ENCODE measurements around the gene CRYBA2. TPM values are rescaled to one million over a fixed set of nuclear protein-coding genes. Genes with fewer than 3 reads are reported as not detected.

The CRYBA2 gene
- total and polyA plus RNA-seq, 9 of the 15 experiments (the other 6 are each of a cell fraction or from before 2014, with no cell fraction given), result 0.11 to 1.8 (median 0.62) TPM; not detected in 5

- Histone ChIP-seq H3K79me2 (ENCODE audit: control insufficient read depth, insufficient read depth, low read length) (no peaks in the 10 kb centered on the region), H3K4me1 (replicated peaks in 1 of 2; ENCODE audit: control insufficient read depth in 2 of 2, insufficient read depth in 2 of 2, low read length in 2 of 2) (peaks cover 11 to 26% of the 10 kb centered on the region in 2 experiments; a peak in 4 of 5 replicates), H4K20me1 (replicated peaks; ENCODE audit: control insufficient read depth, insufficient read depth, low read length) (no peaks in the 10 kb centered on the region), H3K9ac (ENCODE audit: insufficient read depth in 1 of 2, low read depth in 2 of 2, low read length in 2 of 2) (no peak overlapping the region), H3K9me3 (replicated peaks; ENCODE audit: control insufficient read depth, insufficient read depth, low read depth, low read length) (no peaks in the 10 kb centered on the region), H2AFZ (ENCODE audit: low read depth, low read length) (peak overlapping the region; percentile 32; the same call in 1 of the 2 replicates), H3K36me3 (ENCODE audit: control insufficient read depth, insufficient read depth, low read length) (no peaks in the 10 kb centered on the region), H3K27me3 (ENCODE audit: control insufficient read depth in 2 of 2, insufficient read depth in 2 of 2, low read length in 2 of 2) (peaks cover 7 to 18% of the 10 kb centered on the region in 2 experiments; a peak in 4 of 5 replicates), H3K9me1 (ENCODE audit: control insufficient read depth, insufficient read depth, low read length) (no peaks in the 10 kb centered on the region), H3K4me2 (ENCODE audit: insufficient read depth, low read length) (peak overlapping the region; percentile 44), H3K27ac (ENCODE audit: extremely low read depth, low read depth, low read length) (no peak overlapping the region), H3K4me3 (no peak overlapping the region)
- FAIRE-seq (no peak), DNase-seq (ENCODE audit: extremely low read depth in 1 of 4, low spot score in 3 of 4) (peak; percentile 42 to 76 (median 48)), ATAC-seq (peak; percentile 17; the same call in 1 of the 3 replicates)
- in situ Hi-C loops (cut with MboI), result no loop called here
- 2% methylated on average over 4 of the region's 5 CpGs for WGBS (ENCODE audit: insufficient coverage, low coverage, missing lambda C conversion rate)
- BruUV-seq (replicated peaks), result no TSS peak
- ChIA-PET CTCF (ENCODE audit: low intra/inter-chr PET ratio) (no interaction called here), POLR2A (interaction anchor here (0.6 to 0.9 kb wide), 2 partner anchors 13 to 104 kb away, joined by 3 to 4 read pairs; no protein-coding TSS in a partner anchor)
- intact Hi-C loops (cut with micrococcal nuclease), result loop anchor here (5.0 kb wide), 1 partner anchor 57 kb away; no protein-coding TSS in a partner anchor
- no peak for TF ChIP-seq ZNF445 (CRISPR knock-in tag; IDR thresholded peaks at IDR 0.05; ENCODE audit: low read depth)
- no peak for TF ChIP-seq TGIF2 (CRISPR knock-in tag; IDR thresholded peaks at IDR 0.05)
- TF ChIP-seq DPF2 (IDR thresholded peaks at IDR 0.05), result peak; percentile 41; the same call in 1 of the 2 replicates
- TF ChIP-seq RBM22 (IDR thresholded peaks at IDR 0.05; ENCODE audit: low read depth, low read length, poor library complexity, severe bottlenecking), result no peak
- peak; percentile 51 for TF ChIP-seq MEIS2 (IDR thresholded peaks at IDR 0.05; ENCODE audit: partially characterized antibody)
- TF ChIP-seq CGGBP1 (CRISPR knock-in tag; IDR thresholded peaks at IDR 0.05), result no peak
- no peak for TF ChIP-seq HMGXB4 (CRISPR knock-in tag; IDR thresholded peaks at IDR 0.05)
- TF ChIP-seq DDX20 (tag; IDR thresholded peaks at IDR 0.05; ENCODE audit: low read depth), result no peak
- no peak for TF ChIP-seq SMAD3 (CRISPR knock-in tag; conservative IDR thresholded peaks at IDR 0.05)
- TF ChIP-seq SFPQ (IDR thresholded peaks at IDR 0.05; ENCODE audit: low read depth, low read length), result no peak
- no peak for TF ChIP-seq ESRRB (CRISPR knock-in tag; IDR thresholded peaks at IDR 0.05; ENCODE audit: borderline replicate concordance)
- TF ChIP-seq NFXL1 (CRISPR knock-in tag; IDR thresholded peaks at IDR 0.05), result no peak
- no peak for TF ChIP-seq CREB1 (IDR thresholded peaks at IDR 0.05)
- TF ChIP-seq CREB1 (CRISPR knock-in tag; IDR thresholded peaks at IDR 0.05), result no peak
Observed at GRCh38 chr2:218964041-218964771, 29.0 kb downstream of the CRYBA2 start.

Measured in K562 (cell line).